GM19099 (cell line): ENCODE data around the gene FOXN1.

Experiments
- POLR2A ChIP-seq: IDR thresholded peaks from 3 replicates; pipeline ENCODE4 v1.6.1; 2011; ENCODE audit warnings: low read depth; ENCODE audit not compliant: insufficient read length; ENCODE audit errors: extremely low read depth

Gene FOXN1

GRCh38 chr17:28578246-28579195 lies 72.4 kb downstream of the FOXN1 start:
- no peak for TF ChIP-seq POLR2A

- no peak for TF ChIP-seq POLR2A
These were observed 73.4 kb downstream of the FOXN1 start for GRCh38 chr17:28579526-28579925.

- no peak for TF ChIP-seq POLR2A
These were observed 74.8 kb downstream of the FOXN1 start for GRCh38 chr17:28580959-28581358.

- TF ChIP-seq POLR2A, result no peak
These were observed 76.4 kb downstream of the FOXN1 start for GRCh38 chr17:28582513-28582912.

- no peak for TF ChIP-seq POLR2A
These were observed 78.3 kb downstream of the FOXN1 start for GRCh38 chr17:28584434-28584833.

- TF ChIP-seq POLR2A, result no peak
These were observed 79.7 kb downstream of the FOXN1 start for GRCh38 chr17:28585851-28586250.
